ENCODE results near the gene C8G. TPM values are rescaled to one million over a fixed set of nuclear protein-coding genes. Genes with fewer than 3 reads are reported as not detected.
A peak's percentile ranks its signal among the peaks of the same experiment; 100 is the strongest.

The C8G gene
- total and polyA plus RNA-seq, 2 of the 13 experiments (the other 11 are each of a cell fraction or from before 2014, with no cell fraction given) = 4.9 to 12.8 TPM

- peak overlapping the region; percentile 67 for H3K27ac ChIP-seq (ENCODE audit: extremely low read length, insufficient read depth, low read length)
- H3K4me2 ChIP-seq (ENCODE audit: low read depth, low read length) = peak overlapping the region; percentile 39; the same call in 1 of the 2 replicates
- ATAC-seq (no peak), FAIRE-seq (no peak), DNase-seq (ENCODE audit: low spot score) (no peak)
- H3K27me3 ChIP-seq (ENCODE audit: control insufficient read depth in 1 of 2, insufficient read depth in 2 of 2, low read length in 2 of 2) = no peaks in the 10 kb centered on the region
- in situ Hi-C loops (cut with HindIII; ENCODE audit: extremely low pct_ligation_motif_present, low pct_unique_long_range_greater_than_20kb) = no loop called here
- ChIA-PET CTCF (ENCODE audit: low intra/inter-chr PET ratio, low total read pairs) (no interaction called here), POLR2A (interaction anchor here (0.9 to 2.4 kb wide), 5 partner anchors 14 to 43 kb away, joined by 3 to 20 read pairs (median 10); partner anchors contain the start of gene TRAF2)
- no peaks in the 10 kb centered on the region for H3K9me3 ChIP-seq (ENCODE audit: low read length)
- H3K79me2 ChIP-seq (ENCODE audit: insufficient read depth, low read length) = peaks cover 17% of the 10 kb centered on the region
- intact Hi-C loops (cut with micrococcal nuclease; ENCODE audit: unreplicated experiment) = no loop called here
- WGBS (ENCODE audit: low lambda C conversion rate) = 82% methylated on average over 13 of the region's 13 CpGs
- H4K20me1 ChIP-seq (ENCODE audit: insufficient read depth, low read length) = peaks cover 12% of the 10 kb centered on the region
- BruUV-seq (replicated peaks) = no TSS peak
- no peak overlapping the region for H2AFZ ChIP-seq (ENCODE audit: low read length)
- H3K4me1 ChIP-seq (ENCODE audit: insufficient read depth, low read length) = peaks cover 27% of the 10 kb centered on the region
- H3K36me3 ChIP-seq (replicated peaks in 1 of 2; ENCODE audit: control insufficient read depth in 1 of 2, insufficient read depth in 2 of 2, low read length in 2 of 2) = peaks cover 18 to 49% of the 10 kb centered on the region in 2 experiments
- peak overlapping the region; percentile 40; the same call in 1 of the 2 replicates for H3K9ac ChIP-seq (ENCODE audit: insufficient read depth, low read depth, low read length)
- H3K4me3 ChIP-seq (replicated peaks in 1 of 3; ENCODE audit: insufficient read depth in 1 of 3, low read depth in 2 of 3, low read length in 3 of 3) = no peak overlapping the region
- TF ChIP-seq ZBTB33 (CRISPR knock-in tag; IDR thresholded peaks at IDR 0.05) (peak; percentile 42), SAP130 (CRISPR knock-in tag; IDR thresholded peaks at IDR 0.05; ENCODE audit: low read depth) (no peak), ZBTB42 (CRISPR knock-in tag; IDR thresholded peaks at IDR 0.05) (no peak), TCF7 (IDR thresholded peaks at IDR 0.05; ENCODE audit: low read depth) (no peak), RFXANK (CRISPR knock-in tag; IDR thresholded peaks at IDR 0.05) (no peak), PRMT3 (CRISPR knock-in tag; IDR thresholded peaks at IDR 0.05; ENCODE audit: borderline replicate concordance, low read depth) (no peak), ZNF30 (CRISPR knock-in tag; IDR thresholded peaks at IDR 0.05) (no peak), ZNF607 (CRISPR knock-in tag; IDR thresholded peaks at IDR 0.05; ENCODE audit: borderline replicate concordance) (no peak), ZNF781 (CRISPR knock-in tag; IDR thresholded peaks at IDR 0.05; ENCODE audit: borderline replicate concordance, not compliant biosample characterization) (no peak), CSRNP1 (CRISPR knock-in tag; IDR thresholded peaks at IDR 0.05) (no peak), HDAC1 (CRISPR knock-in tag; IDR thresholded peaks at IDR 0.05) (0 out of 2 replicates have a peak, but pooled peaks have one; percentile 8), HNRNPUL1 (IDR thresholded peaks at IDR 0.05; ENCODE audit: low read depth, low read length) (no peak), YEATS2 (CRISPR knock-in tag; IDR thresholded peaks at IDR 0.05; ENCODE audit: borderline replicate concordance) (no peak), NR2F1 (CRISPR knock-in tag; IDR thresholded peaks at IDR 0.05) (no peak), ARID3A (IDR thresholded peaks at IDR 0.05; ENCODE audit: low read depth, low read length) (no peak), ATRX (CRISPR knock-in tag; IDR thresholded peaks at IDR 0.05; ENCODE audit: borderline replicate concordance) (no peak), ZEB1 (IDR thresholded peaks at IDR 0.05; ENCODE audit: insufficient replicate concordance, low read depth) (no peak)
- TF ChIP-seq, protein P1, sequence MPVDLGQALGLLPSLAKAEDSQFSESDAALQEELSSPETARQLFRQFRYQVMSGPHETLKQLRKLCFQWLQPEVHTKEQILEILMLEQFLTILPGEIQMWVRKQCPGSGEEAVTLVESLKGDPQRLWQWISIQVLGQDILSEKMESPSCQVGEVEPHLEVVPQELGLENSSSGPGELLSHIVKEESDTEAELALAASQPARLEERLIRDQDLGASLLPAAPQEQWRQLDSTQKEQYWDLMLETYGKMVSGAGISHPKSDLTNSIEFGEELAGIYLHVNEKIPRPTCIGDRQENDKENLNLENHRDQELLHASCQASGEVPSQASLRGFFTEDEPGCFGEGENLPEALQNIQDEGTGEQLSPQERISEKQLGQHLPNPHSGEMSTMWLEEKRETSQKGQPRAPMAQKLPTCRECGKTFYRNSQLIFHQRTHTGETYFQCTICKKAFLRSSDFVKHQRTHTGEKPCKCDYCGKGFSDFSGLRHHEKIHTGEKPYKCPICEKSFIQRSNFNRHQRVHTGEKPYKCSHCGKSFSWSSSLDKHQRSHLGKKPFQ (CRISPR knock-in tag; IDR thresholded peaks at IDR 0.05; ENCODE audit: insufficient replicate concordance) = peak; percentile 77
Measured at GRCh38 chr9:136900988-136901515, 44.0 kb upstream of the C8G start.
